ENCODE data around the gene ANKRD53.
"Not testable (repeated sequence)": the region's sequence is repeated elsewhere in the genome, so short reads cannot be mapped to it uniquely, and the experiment has no call there.

Gene ANKRD53

GRCh38 chr2:71003396-71003795 lies 25.0 kb downstream of the ANKRD53 start:
- Histone ChIP-seq H3K4me3 (no peak overlapping the region), H3K27ac (no peak overlapping the region)

GRCh38 chr2:71003966-71004755 lies 25.7 kb downstream of the ANKRD53 start:
- H3K27ac ChIP-seq: no peak overlapping the region

DNA sequence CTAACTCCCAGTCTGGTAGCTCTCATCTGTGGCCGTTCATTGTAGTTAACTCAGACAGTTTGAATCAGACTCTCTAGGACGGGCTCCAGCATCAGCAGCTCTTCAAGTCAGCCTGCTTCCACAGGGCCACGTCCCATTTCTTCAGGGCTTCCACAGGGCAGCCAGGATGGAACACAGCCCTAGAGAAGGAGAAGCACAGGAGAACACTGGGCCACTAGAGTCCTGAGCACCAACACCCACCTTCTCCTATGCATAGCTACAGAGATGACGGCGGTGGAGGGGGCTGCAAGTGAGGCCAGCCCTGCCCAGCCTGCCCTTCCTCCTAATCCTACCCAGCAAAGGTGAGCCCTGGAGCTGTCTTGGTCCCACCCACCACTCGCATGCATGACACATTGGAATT lies 26.4 kb downstream of the ANKRD53 start:
- Histone ChIP-seq H3K27ac (no peak overlapping the region), H3K4me3 (no peak overlapping the region)

More at GRCh38 chr2:71003966-71004755, 25.7 kb downstream of the ANKRD53 start:
- no peak overlapping the region for H3K4me3 ChIP-seq

GRCh38 chr2:71005271-71006202 lies 27.1 kb downstream of the ANKRD53 start:
- H3K4me3 ChIP-seq: no peak overlapping the region
- no peak overlapping the region for H3K27ac ChIP-seq

GRCh38 chr2:71006323-71006722 lies 27.9 kb downstream of the ANKRD53 start:
- Histone ChIP-seq H3K4me3 (no peak overlapping the region), H3K27ac (no peak overlapping the region)

DNA sequence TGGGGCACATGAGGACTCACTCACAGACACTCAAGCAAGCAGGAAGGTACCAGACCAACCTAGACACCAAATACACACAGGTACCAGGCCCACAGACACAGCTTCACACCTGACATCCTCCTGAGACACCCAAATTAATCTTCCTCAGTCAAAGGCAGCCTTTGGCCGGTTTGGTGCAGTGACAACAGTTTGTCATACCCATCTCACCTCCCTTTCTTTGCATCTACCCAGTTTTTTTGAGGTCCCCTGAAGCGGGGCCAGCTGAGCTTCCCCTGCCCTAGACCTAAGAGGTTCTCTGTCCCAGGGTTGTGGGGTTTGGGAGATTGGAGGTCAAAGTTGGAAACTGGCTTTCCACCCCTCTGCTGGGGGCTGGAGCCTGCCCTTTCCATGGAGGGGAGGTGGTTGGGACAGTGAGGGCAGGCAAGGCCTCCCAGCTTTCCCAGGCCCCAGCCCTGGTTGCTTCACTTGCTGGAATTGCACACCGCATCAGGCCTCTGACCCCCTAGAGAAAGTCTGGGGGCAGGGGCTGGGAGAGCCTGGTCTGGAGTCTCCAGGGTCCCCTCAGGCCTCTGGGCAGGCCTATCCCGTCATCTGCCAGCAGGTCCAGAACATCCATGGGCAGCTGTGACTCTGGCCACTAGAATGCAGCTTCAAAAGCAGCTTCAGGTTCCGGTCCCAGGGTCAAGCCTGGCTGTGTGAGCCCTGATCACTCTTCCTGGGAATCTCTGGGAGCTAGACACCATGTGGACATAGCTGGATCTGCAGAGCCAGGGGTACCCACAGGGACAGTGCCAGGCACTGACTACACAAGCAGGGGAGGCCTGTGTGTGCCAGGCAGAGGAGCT lies 28.7 kb downstream of the ANKRD53 start:
- H3K4me3 ChIP-seq: no peak overlapping the region
- H3K27ac ChIP-seq: no peak overlapping the region

DNA sequence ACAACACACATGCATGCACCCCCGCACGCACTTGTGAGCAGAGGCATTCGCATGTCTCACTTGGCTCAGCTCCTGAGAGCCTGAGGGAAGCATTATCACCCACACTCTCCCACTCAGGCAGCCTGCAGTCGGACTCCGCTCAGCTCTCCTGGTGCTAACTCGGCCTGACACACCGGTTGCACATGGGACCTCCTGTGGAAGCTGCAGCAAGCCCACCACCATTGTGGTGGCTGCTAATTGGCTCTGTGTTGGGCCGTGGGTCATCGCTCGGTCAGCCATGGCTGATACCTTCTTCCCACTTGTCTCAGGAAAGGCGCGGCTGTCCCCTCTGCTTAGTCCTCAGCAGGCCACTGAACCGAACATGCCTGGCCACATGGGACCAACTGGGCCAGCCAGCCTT lies 29.9 kb downstream of the ANKRD53 start:
- no peak overlapping the region for H3K27ac ChIP-seq
- no peak overlapping the region for H3K4me3 ChIP-seq

DNA sequence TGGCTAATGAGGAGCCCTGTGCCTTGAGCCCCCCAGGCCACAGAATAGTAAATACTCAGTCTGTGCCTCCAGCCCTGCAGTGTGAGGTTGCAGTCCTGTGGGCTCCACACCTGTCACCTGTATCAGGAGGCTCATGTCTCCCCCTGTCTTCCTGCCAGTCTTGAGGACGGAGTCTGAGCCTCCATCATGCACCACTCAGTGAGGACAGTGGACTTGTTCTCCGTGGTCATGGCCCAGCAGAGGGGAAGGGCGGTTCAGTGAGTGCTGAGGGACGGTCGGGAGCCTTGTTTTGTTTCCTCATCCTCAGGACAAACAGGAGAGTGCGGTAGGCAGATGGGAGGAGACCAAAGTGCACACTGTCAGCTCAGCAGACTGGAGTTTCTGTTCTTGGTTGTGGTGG lies 33.4 kb downstream of the ANKRD53 start:
- H3K4me3 ChIP-seq, H3K27ac ChIP-seq: not testable (repeated sequence)

DNA sequence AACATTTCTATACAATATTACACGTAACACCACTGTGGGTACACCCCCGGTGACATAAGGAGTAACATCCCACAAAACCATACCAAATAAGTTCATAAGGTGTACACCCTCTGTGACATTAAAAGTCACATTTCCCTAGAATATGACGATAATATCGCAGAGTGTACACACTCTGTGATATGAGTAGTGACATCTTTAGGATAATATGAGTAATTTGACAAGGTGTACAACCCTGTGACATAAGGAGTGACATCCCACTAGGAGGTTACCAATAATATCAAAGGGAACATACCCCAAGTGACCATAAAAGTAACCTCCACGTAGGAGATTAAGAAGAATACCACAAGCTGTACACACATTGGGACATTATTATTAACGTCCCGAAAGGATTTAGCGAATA lies 40.2 kb downstream of the ANKRD53 start:
- Histone ChIP-seq H3K4me3 (no peak overlapping the region), H3K27ac (no peak overlapping the region)

DNA sequence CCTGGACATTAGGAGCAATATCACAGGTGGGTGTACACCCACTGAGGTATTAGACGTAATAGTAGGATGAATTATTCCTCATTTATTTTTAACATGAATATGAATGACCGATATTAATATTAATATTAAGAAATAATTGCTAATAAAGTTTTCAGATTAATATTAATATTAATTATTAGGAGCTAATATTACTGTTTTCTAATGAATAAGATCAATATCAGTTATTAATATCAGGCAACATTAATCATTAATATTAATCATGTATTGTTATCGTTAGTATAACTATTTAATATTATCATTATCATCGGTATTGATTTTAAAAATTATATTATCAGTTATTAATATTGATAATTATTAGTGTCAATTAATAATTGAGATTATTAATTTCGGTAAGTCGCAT lies 41.6 kb downstream of the ANKRD53 start:
- H3K27ac ChIP-seq, H3K4me3 ChIP-seq: not testable (repeated sequence)

- not testable (repeated sequence) for H3K27ac ChIP-seq, H3K4me3 ChIP-seq
These were observed 43.0 kb downstream of the ANKRD53 start for GRCh38 chr2:71021394-71021793.

DNA sequence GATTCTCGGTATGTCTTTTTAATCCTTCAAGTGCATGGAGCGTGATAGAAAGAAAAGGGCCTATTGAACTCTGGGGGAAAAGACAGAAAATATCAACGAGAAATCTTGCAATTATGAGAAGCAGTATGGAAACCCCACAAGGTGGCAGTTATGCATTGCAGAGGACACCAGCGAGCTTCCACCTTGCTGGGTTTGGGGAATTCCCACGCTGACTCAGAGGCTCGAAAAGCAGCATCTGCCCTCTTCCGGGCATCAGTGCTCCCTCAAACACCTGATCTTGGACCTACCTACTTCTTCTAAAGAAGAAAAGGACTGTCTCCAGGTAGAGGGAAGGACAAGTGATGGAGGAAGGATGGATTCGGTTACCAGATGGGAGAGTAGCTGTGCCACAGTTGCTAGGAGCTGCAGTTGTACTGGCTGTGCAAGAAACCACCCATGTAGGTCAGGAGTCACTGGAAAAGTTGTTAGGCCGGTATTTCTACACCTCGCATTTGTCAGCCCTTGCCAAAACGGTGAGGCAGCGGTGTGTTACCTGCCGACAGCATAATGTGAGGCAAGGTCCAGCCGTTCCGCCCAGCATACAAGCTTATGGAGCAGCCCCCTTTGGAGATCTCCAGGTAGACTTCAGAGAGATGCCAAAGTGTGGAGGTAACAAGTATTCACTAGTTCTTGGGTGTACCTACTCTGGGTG lies 45.3 kb downstream of the ANKRD53 start:
- H3K4me3 ChIP-seq: peak overlapping the region in 2 of 7 experiments; percentile 1 to 5
- peak overlapping the region in 6 of 21 experiments; percentile 11 to 76 (median 41) for H3K27ac ChIP-seq

All from skin epidermis (tissue), 12 donors.